K562 (cell line): Measurements from ENCODE around the gene SLC32A1. TPM values are rescaled to one million over a fixed set of nuclear protein-coding genes. Genes with fewer than 3 reads are reported as not detected.
A peak's percentile ranks its signal among the peaks of the same experiment; 100 is the strongest.

Source experiments
- BRCA1 ChIP-seq, 2 experiments: fragments of 450-650 bp in 1 of 2; sonication (generic) in 1 of 2; formaldehyde crosslinking in 1 of 2; IDR thresholded peaks; 2 replicates each; pipeline versions ENCODE4 v1.5.0 to v1.6.1; 2017 to 2020; ENCODE audit warnings: mild to moderate bottlenecking in 1 of 2, missing genetic modification reagents in 1 of 2
- E2F8 ChIP-seq: fragments of 450-650 bp; IDR thresholded peaks from 2 replicates; pipeline ENCODE4 v1.7.1; 2018; ENCODE audit warnings: mild to moderate bottlenecking, low read depth; ENCODE audit not compliant: partially characterized antibody
- LCOR ChIP-seq: sonication (generic); formaldehyde crosslinking; IDR thresholded peaks from 2 replicates; pipeline ENCODE4 v1.8.0; 2022; ENCODE audit warnings: mild to moderate bottlenecking, missing genetic modification reagents
- NCOA1 ChIP-seq: fragments of 450-650 bp; IDR thresholded peaks from 2 replicates; pipeline ENCODE4 v1.6.1; 2016; ENCODE audit warnings: low read depth
- PURB ChIP-seq: sonication (generic); formaldehyde crosslinking; IDR thresholded peaks from 2 replicates; pipeline ENCODE4 v1.9.0; 2021; ENCODE audit warnings: low read depth, mild to moderate bottlenecking, missing genetic modification reagents
- RAD21 ChIP-seq, 2 experiments: fragments of 250-450 bp in 1 of 2; fragments of 450-650 bp in 1 of 2; sonication (Bioruptor Pico) in 1 of 2; formaldehyde crosslinking in 1 of 2; IDR thresholded peaks in 1 of 2; conservative IDR thresholded peaks in 1 of 2; 2 replicates each; pipeline versions ENCODE4 v1.4.0 to v1.8.0; 2020 to 2022; ENCODE audit warnings: mild to moderate bottlenecking in 2 of 2, moderate library complexity in 1 of 2
- RBFOX2 ChIP-seq: fragments of 200-400 bp; formaldehyde crosslinking; IDR thresholded peaks from 2 replicates; pipeline ENCODE4 v1.6.1; 2017; ENCODE audit warnings: low read depth, mild to moderate bottlenecking, low read length, moderate library complexity
- REST ChIP-seq, 2 experiments: fragments of 450-650 bp; formaldehyde crosslinking in 1 of 2; IDR thresholded peaks; 2 replicates each; pipeline versions ENCODE4 v1.4.0 to v1.6.1; 2014 to 2020; ENCODE audit warnings: mild to moderate bottlenecking in 2 of 2, borderline replicate concordance in 1 of 2, low read depth in 1 of 2
- ZBTB12 ChIP-seq: fragments of 250-450 bp; sonication (Bioruptor Pico); IDR thresholded peaks from 2 replicates; pipeline ENCODE4 v1.4.0; 2020
- ZNF165 ChIP-seq: fragments of 250-450 bp; sonication (Bioruptor Pico); IDR thresholded peaks from 2 replicates; pipeline ENCODE4 v1.4.0; 2020; ENCODE audit warnings: borderline replicate concordance
- ZNF224 ChIP-seq: sonication (generic); formaldehyde crosslinking; IDR thresholded peaks from 2 replicates; pipeline ENCODE4 v1.8.0; 2022; ENCODE audit warnings: mild to moderate bottlenecking, missing genetic modification reagents
- ZNF740 ChIP-seq, 3 experiments: fragments of 200-800 bp in 1 of 3; sonication (Bioruptor generic) in 1 of 3; sonication (generic) in 1 of 3; formaldehyde crosslinking in 1 of 3; IDR thresholded peaks; 2 replicates each; pipeline versions ENCODE4 v1.6.1 to v1.8.0; 2016 to 2022; ENCODE audit warnings: mild to moderate bottlenecking in 2 of 3, missing compliant biosample characterization in 2 of 3, missing genetic modification characterization in 2 of 3, missing genetic modification reagents in 1 of 3
- polyA plus RNA-seq, 8 experiments: library from polyadenylated mRNA; depleted of rRNA in 4 of 8; stranded (reverse) in 5 of 8; unstranded in 3 of 8; fragments of >200 nt; fragmentation: Nextera tagmentation in 2 of 8; fragmentation: Illumina TruSeq in 1 of 8; extraction: Ambion mirVana in 2 of 8; extraction: Trizol in 1 of 8; gene quantifications; 2 replicates each; pipeline versions ENCODE4 v1.2.1 to v1.2.3, GENCODE V29; 2011 to 2014; ENCODE audit warnings: inconsistent platforms in 1 of 8, missing spikeins in 1 of 8
- total RNA-seq, 7 experiments: library from RNA; depleted of rRNA in 6 of 7; stranded (reverse); fragments of >200 nt in 6 of 7; fragmentation: Illumina TruSeq in 2 of 7; extraction: Trizol in 2 of 7; gene quantifications; 2 replicates each; pipeline versions ENCODE4 v1.2.1 to v1.2.3, GENCODE V29; 2011 to 2021; ENCODE audit warnings: low replicate concordance in 1 of 7

SLC32A1 gene
- total and polyA plus RNA-seq, 9 of the 15 experiments (the other 6 are each of a cell fraction or from before 2014, with no cell fraction given), result not detected

GRCh38 chr20:38751360-38751976 is 27.2 kb downstream of the SLC32A1 start (continued):
- peak; percentile 79 for TF ChIP-seq REST (IDR thresholded peaks at IDR 0.05; ENCODE audit: borderline replicate concordance)
- TF ChIP-seq REST (CRISPR knock-in tag; IDR thresholded peaks at IDR 0.05; ENCODE audit: low read depth), result no peak
- TF ChIP-seq ZNF740 (CRISPR knock-in tag; IDR thresholded peaks at IDR 0.05), result no peak
- no peak for TF ChIP-seq ZNF740 (tag; IDR thresholded peaks at IDR 0.05)
- peak; percentile 86 to 92 for TF ChIP-seq RAD21 (CRISPR knock-in tag; conservative IDR thresholded peaks at IDR 0.05 in 1 of 2, IDR thresholded peaks at IDR 0.05 in 1 of 2)
- TF ChIP-seq PURB, result no peak
- TF ChIP-seq NCOA1, result no peak
- TF ChIP-seq LCOR (CRISPR knock-in tag), result no peak
- TF ChIP-seq ZNF224 (CRISPR knock-in tag), result no peak
- TF ChIP-seq ZNF165 (CRISPR knock-in tag), result no peak
- no peak for TF ChIP-seq E2F8
- TF ChIP-seq RBFOX2, result no peak
- no peak for TF ChIP-seq BRCA1 (IDR thresholded peaks at IDR 0.05)
- TF ChIP-seq BRCA1 (CRISPR knock-in tag; IDR thresholded peaks at IDR 0.05), result no peak
- no peak for TF ChIP-seq ZBTB12 (CRISPR knock-in tag)
